Liver (tissue), 9 donors: ENCODE results near the gene SLC9C1. TPM values are rescaled to one million over a fixed set of nuclear protein-coding genes. Genes with fewer than 3 reads are reported as not detected.

Experiments
- DNase-seq: peaks from one replicate; pipeline ENCODE4 v3.0.0-alpha.2; 2017; ENCODE audit warnings: low spot score
- H3K27ac ChIP-seq, 2 donors: one replicate each; pipeline ENCODE4 v1.7.0; 2013; ENCODE audit warnings: inconsistent platforms in 2 of 2, low read length in 2 of 2, control low read depth in 1 of 2, low read depth in 1 of 2, mild to moderate bottlenecking in 1 of 2
- H3K27me3 ChIP-seq, 4 donors: one replicate each; pipeline versions ENCODE4 v1.6.1 to v1.7.0; 2013; ENCODE audit warnings: low read length in 3 of 4, inconsistent platforms in 1 of 4, mild to moderate bottlenecking in 1 of 4, moderate library complexity in 1 of 4; ENCODE audit not compliant: control insufficient read depth in 4 of 4, insufficient read depth in 4 of 4
- H3K36me3 ChIP-seq, 4 donors: one replicate each; pipeline versions ENCODE4 v1.6.1 to v1.7.0; 2013; ENCODE audit warnings: low read length in 3 of 4, mild to moderate bottlenecking in 3 of 4, low read depth in 1 of 4, moderate library complexity in 1 of 4; ENCODE audit not compliant: control insufficient read depth in 4 of 4, insufficient read depth in 3 of 4
- H3K4me1 ChIP-seq, 4 donors: one replicate each; pipeline versions ENCODE4 v1.6.1 to v1.7.0; 2013; ENCODE audit warnings: low read length in 3 of 4, mild to moderate bottlenecking in 3 of 4, moderate library complexity in 1 of 4; ENCODE audit not compliant: control insufficient read depth in 4 of 4, insufficient read depth in 4 of 4
- H3K4me3 ChIP-seq, 3 donors: one replicate each; pipeline versions ENCODE4 v1.6.1 to v1.7.0; 2013; ENCODE audit warnings: low read length in 3 of 3, control low read depth in 1 of 3, low read depth in 1 of 3, mild to moderate bottlenecking in 1 of 3
- H3K9ac ChIP-seq, 2 donors: one replicate each; pipeline ENCODE4 v1.7.0; 2013; ENCODE audit warnings: low read length in 2 of 2, mild to moderate bottlenecking in 2 of 2, moderate library complexity in 2 of 2, control low read depth in 1 of 2, low read depth in 1 of 2
- H3K9me3 ChIP-seq, 4 donors: one replicate each; pipeline versions ENCODE4 v1.6.1 to v1.7.0; 2013; ENCODE audit warnings: low read length in 3 of 4; ENCODE audit not compliant: control insufficient read depth in 4 of 4
- EGR1 ChIP-seq, 2 donors: IDR thresholded peaks; 2 replicates each; pipeline ENCODE4 v1.6.1; 2016 to 2018; ENCODE audit warnings: antibody characterized with exemption in 2 of 2, low read depth in 2 of 2
- FOXA1 ChIP-seq: IDR thresholded peaks from 2 replicates; pipeline ENCODE4 v1.6.1; 2016; ENCODE audit warnings: antibody characterized with exemption
- FOXA2 ChIP-seq: IDR thresholded peaks from 2 replicates; pipeline ENCODE4 v1.6.1; 2016; ENCODE audit warnings: antibody characterized with exemption
- GABPA ChIP-seq, 2 donors: IDR thresholded peaks in 1 of 2; conservative IDR thresholded peaks in 1 of 2; 2 replicates each; pipeline ENCODE4 v1.6.1; 2016; ENCODE audit warnings: antibody characterized with exemption in 2 of 2, mild to moderate bottlenecking in 1 of 2, moderate library complexity in 1 of 2
- HNF4A ChIP-seq, 2 donors: conservative IDR thresholded peaks; 2 replicates each; pipeline ENCODE4 v1.6.1; 2016; ENCODE audit warnings: antibody characterized with exemption in 2 of 2, mild to moderate bottlenecking in 2 of 2
- HNF4G ChIP-seq: IDR thresholded peaks from 2 replicates; pipeline ENCODE4 v1.6.1; 2016; ENCODE audit warnings: antibody characterized with exemption
- JUND ChIP-seq, 2 donors: IDR thresholded peaks; 2 replicates each; pipeline ENCODE4 v1.6.1; 2016; ENCODE audit warnings: antibody characterized with exemption in 2 of 2
- MAX ChIP-seq: IDR thresholded peaks from 2 replicates; pipeline ENCODE4 v1.6.1; 2016; ENCODE audit warnings: antibody characterized with exemption
- NR2F2 ChIP-seq: IDR thresholded peaks from 2 replicates; pipeline ENCODE4 v1.6.1; 2016; ENCODE audit warnings: antibody characterized with exemption
- RAD21 ChIP-seq, 2 donors: IDR thresholded peaks; 2 replicates each; pipeline ENCODE4 v1.6.1; 2016; ENCODE audit warnings: antibody characterized with exemption in 2 of 2, mild to moderate bottlenecking in 2 of 2
- RXRA ChIP-seq, 2 donors: IDR thresholded peaks; 2 replicates each; pipeline ENCODE4 v1.6.1; 2017 to 2018; ENCODE audit warnings: antibody characterized with exemption in 2 of 2, mild to moderate bottlenecking in 1 of 2
- SP1 ChIP-seq: IDR thresholded peaks from 2 replicates; pipeline ENCODE4 v1.6.1; 2018; ENCODE audit warnings: antibody characterized with exemption, mild to moderate bottlenecking
- TAF1 ChIP-seq: conservative IDR thresholded peaks from 2 replicates; pipeline ENCODE4 v1.6.1; 2016; ENCODE audit warnings: antibody characterized with exemption, mild to moderate bottlenecking
- ZBTB33 ChIP-seq: IDR thresholded peaks from 2 replicates; pipeline ENCODE4 v1.6.1; 2016; ENCODE audit warnings: antibody characterized with exemption
- polyA plus RNA-seq, 2 donors: library from polyadenylated mRNA; stranded (reverse) in 1 of 2; unstranded in 1 of 2; fragments of 200-250 nt in 1 of 2; fragments of >200 nt in 1 of 2; fragmentation: Nextera tagmentation in 1 of 2; extraction: Ambion mirVana in 1 of 2; gene quantifications; one replicate each; pipeline versions ENCODE4 v1.2.1 to v1.2.3, GENCODE V29; 2013 to 2015
- total RNA-seq, 2 donors: library from RNA; depleted of rRNA; stranded (reverse); fragments of >200 nt; gene quantifications; one replicate each; pipeline ENCODE4 v1.2.3, GENCODE V29; 2014
- TF ChIP-seq, protein P1 (sequence below): IDR thresholded peaks from 2 replicates; pipeline ENCODE4 v1.6.1; 2016; ENCODE audit warnings: antibody characterized with exemption
- TF ChIP-seq, protein P2 (sequence below): fragments of 150-350 bp; IDR thresholded peaks from 2 replicates; pipeline ENCODE4 v1.5.1; 2017; ENCODE audit warnings: improper control_type of control experiment, low read depth, low read length; ENCODE audit not compliant: missing input control
- TF ChIP-seq, protein P3 (sequence below): IDR thresholded peaks from 2 replicates; pipeline ENCODE4 v1.6.1; 2016; ENCODE audit warnings: antibody characterized with exemption, mild to moderate bottlenecking
- donor health status: healthy.
- donor health status: healthy.
- donor health status: healthy.
- donor health status: healthy.
- donor health status: healthy.

Gene SLC9C1
- total and polyA plus RNA-seq, 4 donors = 0.28 TPM; not detected in 3

GRCh38 chr3:112339609-112340008 is 45.6 kb upstream of the SLC9C1 start (continued):
- TF ChIP-seq, protein P1, sequence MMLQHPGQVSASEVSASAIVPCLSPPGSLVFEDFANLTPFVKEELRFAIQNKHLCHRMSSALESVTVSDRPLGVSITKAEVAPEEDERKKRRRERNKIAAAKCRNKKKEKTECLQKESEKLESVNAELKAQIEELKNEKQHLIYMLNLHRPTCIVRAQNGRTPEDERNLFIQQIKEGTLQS = no peak
- TF ChIP-seq JUND (IDR thresholded peaks at IDR 0.05) (no peak), MAX (no peak), EGR1 (IDR thresholded peaks at IDR 0.05; ENCODE audit: low read depth in 2 of 2) (no peak)

- Histone ChIP-seq H3K9me3 (peaks cover 0 to 2% (median 0%) of the 10 kb centered on the region in 4 donors), H3K36me3 (no peaks in the 10 kb centered on the region), H3K27me3 (peaks cover 0 to 3% (median 0%) of the 10 kb centered on the region in 4 donors), H3K4me3 (no peak overlapping the region), H3K4me1 (no peaks in the 10 kb centered on the region), H3K27ac (no peak overlapping the region), H3K9ac (no peak overlapping the region)
- TF ChIP-seq EGR1 (IDR thresholded peaks at IDR 0.05; ENCODE audit: low read depth in 2 of 2) (no peak), GABPA (IDR thresholded peaks at IDR 0.05 in 1 of 2, conservative IDR thresholded peaks at IDR 0.05 in 1 of 2) (no peak), SP1 (no peak), MAX (no peak), HNF4G (no peak), TAF1 (no peak), RAD21 (IDR thresholded peaks at IDR 0.05) (no peak), HNF4A (conservative IDR thresholded peaks at IDR 0.05) (no peak), RXRA (IDR thresholded peaks at IDR 0.05) (no peak), NR2F2 (no peak), FOXA2 (no peak), JUND (IDR thresholded peaks at IDR 0.05) (no peak), FOXA1 (no peak), ZBTB33 (no peak)
- TF ChIP-seq, protein P2, sequence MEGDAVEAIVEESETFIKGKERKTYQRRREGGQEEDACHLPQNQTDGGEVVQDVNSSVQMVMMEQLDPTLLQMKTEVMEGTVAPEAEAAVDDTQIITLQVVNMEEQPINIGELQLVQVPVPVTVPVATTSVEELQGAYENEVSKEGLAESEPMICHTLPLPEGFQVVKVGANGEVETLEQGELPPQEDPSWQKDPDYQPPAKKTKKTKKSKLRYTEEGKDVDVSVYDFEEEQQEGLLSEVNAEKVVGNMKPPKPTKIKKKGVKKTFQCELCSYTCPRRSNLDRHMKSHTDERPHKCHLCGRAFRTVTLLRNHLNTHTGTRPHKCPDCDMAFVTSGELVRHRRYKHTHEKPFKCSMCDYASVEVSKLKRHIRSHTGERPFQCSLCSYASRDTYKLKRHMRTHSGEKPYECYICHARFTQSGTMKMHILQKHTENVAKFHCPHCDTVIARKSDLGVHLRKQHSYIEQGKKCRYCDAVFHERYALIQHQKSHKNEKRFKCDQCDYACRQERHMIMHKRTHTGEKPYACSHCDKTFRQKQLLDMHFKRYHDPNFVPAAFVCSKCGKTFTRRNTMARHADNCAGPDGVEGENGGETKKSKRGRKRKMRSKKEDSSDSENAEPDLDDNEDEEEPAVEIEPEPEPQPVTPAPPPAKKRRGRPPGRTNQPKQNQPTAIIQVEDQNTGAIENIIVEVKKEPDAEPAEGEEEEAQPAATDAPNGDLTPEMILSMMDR = no peak
- TF ChIP-seq, protein P3, sequence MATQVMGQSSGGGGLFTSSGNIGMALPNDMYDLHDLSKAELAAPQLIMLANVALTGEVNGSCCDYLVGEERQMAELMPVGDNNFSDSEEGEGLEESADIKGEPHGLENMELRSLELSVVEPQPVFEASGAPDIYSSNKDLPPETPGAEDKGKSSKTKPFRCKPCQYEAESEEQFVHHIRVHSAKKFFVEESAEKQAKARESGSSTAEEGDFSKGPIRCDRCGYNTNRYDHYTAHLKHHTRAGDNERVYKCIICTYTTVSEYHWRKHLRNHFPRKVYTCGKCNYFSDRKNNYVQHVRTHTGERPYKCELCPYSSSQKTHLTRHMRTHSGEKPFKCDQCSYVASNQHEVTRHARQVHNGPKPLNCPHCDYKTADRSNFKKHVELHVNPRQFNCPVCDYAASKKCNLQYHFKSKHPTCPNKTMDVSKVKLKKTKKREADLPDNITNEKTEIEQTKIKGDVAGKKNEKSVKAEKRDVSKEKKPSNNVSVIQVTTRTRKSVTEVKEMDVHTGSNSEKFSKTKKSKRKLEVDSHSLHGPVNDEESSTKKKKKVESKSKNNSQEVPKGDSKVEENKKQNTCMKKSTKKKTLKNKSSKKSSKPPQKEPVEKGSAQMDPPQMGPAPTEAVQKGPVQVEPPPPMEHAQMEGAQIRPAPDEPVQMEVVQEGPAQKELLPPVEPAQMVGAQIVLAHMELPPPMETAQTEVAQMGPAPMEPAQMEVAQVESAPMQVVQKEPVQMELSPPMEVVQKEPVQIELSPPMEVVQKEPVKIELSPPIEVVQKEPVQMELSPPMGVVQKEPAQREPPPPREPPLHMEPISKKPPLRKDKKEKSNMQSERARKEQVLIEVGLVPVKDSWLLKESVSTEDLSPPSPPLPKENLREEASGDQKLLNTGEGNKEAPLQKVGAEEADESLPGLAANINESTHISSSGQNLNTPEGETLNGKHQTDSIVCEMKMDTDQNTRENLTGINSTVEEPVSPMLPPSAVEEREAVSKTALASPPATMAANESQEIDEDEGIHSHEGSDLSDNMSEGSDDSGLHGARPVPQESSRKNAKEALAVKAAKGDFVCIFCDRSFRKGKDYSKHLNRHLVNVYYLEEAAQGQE = no peak
- TF ChIP-seq, protein P1 = no peak
- no peak for DNase-seq
These were observed 45.1 kb upstream of the SLC9C1 start for GRCh38 chr3:112339134-112339533.
